Endodermal cell (in vitro differentiated cells): ENCODE measurements around the gene COL5A1. TPM values are rescaled to one million over a fixed set of nuclear protein-coding genes. Genes with fewer than 3 reads are reported as not detected.

Experiments used
- DNase-seq: peaks from one replicate; pipeline ENCODE4 v3.0.0-alpha.2; 2017
- H3K27ac ChIP-seq: 2 replicates; pipeline ENCODE4 v1.5.1; 2013; ENCODE audit warnings: mild to moderate bottlenecking, low read depth, low read length, moderate library complexity
- H3K27me3 ChIP-seq: 2 replicates; pipeline ENCODE4 v1.6.1; 2013; ENCODE audit warnings: mild to moderate bottlenecking, low read length, moderate library complexity; ENCODE audit not compliant: insufficient read depth, control insufficient read depth, poor library complexity, severe bottlenecking
- H3K36me3 ChIP-seq: 2 replicates; pipeline ENCODE4 v1.7.0; 2013; ENCODE audit warnings: mild to moderate bottlenecking, low read length, moderate library complexity; ENCODE audit not compliant: control insufficient read depth, insufficient read depth
- H3K4me1 ChIP-seq: one replicate; pipeline ENCODE4 v1.7.0; 2013; ENCODE audit warnings: low read length; ENCODE audit not compliant: control insufficient read depth, insufficient read depth
- H3K4me3 ChIP-seq: 2 replicates; pipeline ENCODE4 v1.5.1; 2013; ENCODE audit warnings: mild to moderate bottlenecking, low read length, moderate library complexity
- H3K9ac ChIP-seq: 2 replicates; pipeline ENCODE4 v1.6.1; 2013; ENCODE audit warnings: mild to moderate bottlenecking, low read length, moderate library complexity; ENCODE audit not compliant: poor library complexity, severe bottlenecking; ENCODE audit errors: extremely low read depth
- H3K9me3 ChIP-seq: 2 replicates; pipeline ENCODE4 v1.6.1; 2013; ENCODE audit warnings: mild to moderate bottlenecking, low read length, moderate library complexity; ENCODE audit not compliant: control insufficient read depth
- H3K27ac Mint-ChIP-seq: 2 replicates; pipeline ENCODE4 v1.8.0; 2020; ENCODE audit warnings: mixed read lengths
- H3K27me3 Mint-ChIP-seq: 2 replicates; pipeline ENCODE4 v1.8.0; 2021; ENCODE audit warnings: mild to moderate bottlenecking, mixed read lengths; ENCODE audit not compliant: insufficient read depth
- H3K36me3 Mint-ChIP-seq: 2 replicates; pipeline ENCODE4 v1.8.0; 2020; ENCODE audit warnings: low read depth, mixed read lengths
- H3K4me1 Mint-ChIP-seq: 2 replicates; pipeline ENCODE4 v1.8.0; 2020; ENCODE audit warnings: mixed read lengths
- H3K4me3 Mint-ChIP-seq: 2 replicates; pipeline ENCODE4 v1.8.0; 2020; ENCODE audit warnings: mild to moderate bottlenecking, moderate library complexity, mixed read lengths
- H3K9me3 Mint-ChIP-seq: 2 replicates; pipeline ENCODE4 v1.8.0; 2020; ENCODE audit warnings: mild to moderate bottlenecking, mixed read lengths
- CTCF ChIP-seq: fragments of 200-600 bp; sonication (generic); conservative IDR thresholded peaks from 2 replicates; pipeline ENCODE4 v1.5.0; 2021; ENCODE audit warnings: antibody characterized with exemption, mild to moderate bottlenecking
- WGBS, 2 experiments: methylation state at CpG; one replicate each; pipeline versions ENCODE4 v1.1.5 to v1.1.7; 2013; ENCODE audit warnings: missing lambda C conversion rate in 2 of 2, mixed read lengths in 1 of 2; ENCODE audit not compliant: insufficient coverage in 1 of 2, insufficient read length in 1 of 2; 5-methylcytosine and 5-hydroxymethylcytosine counted together
- total RNA-seq, 2 donors: library from RNA; stranded (reverse); fragmentation: NEBNext Ultra II Directional in 1 of 2; extraction: Animal tissue kit (Norgen Biotek cat#: 25700) in 1 of 2; gene quantifications; 2 replicates in 1 of 2; 3 replicates in 1 of 2; pipeline ENCODE4 v1.2.1, GENCODE V29; 2021

The COL5A1 gene
- total RNA-seq, 2 donors from 2014 or later, result 65.3 to 76.6 TPM

- Histone ChIP-seq H3K9me3 (no peaks in the 10 kb centered on the region), H3K4me1 (no peaks in the 10 kb centered on the region), H3K36me3 (no peaks in the 10 kb centered on the region), H3K27ac (no peak overlapping the region), H3K4me3 (no peak overlapping the region), H3K27me3 (no peaks in the 10 kb centered on the region), H3K9ac (no peak overlapping the region)
- TF ChIP-seq CTCF, result no peak
- WGBS, 2 experiments, result 92 to 97% methylated on average over 5 to 8 of the region's 8 CpGs
- H3K27me3 Mint-ChIP-seq, result no peaks in the 10 kb centered on the region
- H3K36me3 Mint-ChIP-seq, result peaks cover 33% of the 10 kb centered on the region
- no peaks in the 10 kb centered on the region for H3K4me1 Mint-ChIP-seq
- no peak for DNase-seq
- no peak overlapping the region for H3K27ac Mint-ChIP-seq
- H3K4me3 Mint-ChIP-seq, result no peak overlapping the region
- no peaks in the 10 kb centered on the region for H3K9me3 Mint-ChIP-seq
Measured at GRCh38 chr9:134696433-134696832, 54.8 kb downstream of the COL5A1 start.

GRCh38 chr9:134698111-134698510, 56.5 kb downstream of the COL5A1 start:
- H3K36me3 ChIP-seq, result no peaks in the 10 kb centered on the region
- WGBS, 2 experiments, result 87 to 91% methylated on average over 4 to 5 of the region's 5 CpGs
- no peak overlapping the region for H3K9ac ChIP-seq
- no peak overlapping the region for H3K27ac Mint-ChIP-seq
- H3K36me3 Mint-ChIP-seq, result peaks cover 24% of the 10 kb centered on the region
- H3K4me3 Mint-ChIP-seq, result no peak overlapping the region
- H3K9me3 Mint-ChIP-seq, result no peaks in the 10 kb centered on the region
- no peaks in the 10 kb centered on the region for H3K27me3 Mint-ChIP-seq
- H3K27ac ChIP-seq, result no peak overlapping the region
- no peak for TF ChIP-seq CTCF
- no peak for DNase-seq
- H3K27me3 ChIP-seq, result no peaks in the 10 kb centered on the region
- H3K4me1 Mint-ChIP-seq, result no peaks in the 10 kb centered on the region
- no peaks in the 10 kb centered on the region for H3K4me1 ChIP-seq
- no peak overlapping the region for H3K4me3 ChIP-seq
- H3K9me3 ChIP-seq, result no peaks in the 10 kb centered on the region

GRCh38 chr9:134698587-134699342, 57.2 kb downstream of the COL5A1 start:
- H3K36me3 Mint-ChIP-seq, result peaks cover 23% of the 10 kb centered on the region
- H3K4me1 ChIP-seq, result no peaks in the 10 kb centered on the region
- no peaks in the 10 kb centered on the region for H3K9me3 Mint-ChIP-seq
- H3K27ac Mint-ChIP-seq, result peak overlapping the region; percentile 79
- H3K36me3 ChIP-seq, result no peaks in the 10 kb centered on the region
- no peak overlapping the region for H3K4me3 Mint-ChIP-seq
- no peaks in the 10 kb centered on the region for H3K27me3 Mint-ChIP-seq
- no peaks in the 10 kb centered on the region for H3K27me3 ChIP-seq
- peak; percentile 99 for TF ChIP-seq CTCF
- H3K4me3 ChIP-seq, result no peak overlapping the region
- no peaks in the 10 kb centered on the region for H3K4me1 Mint-ChIP-seq
- 49 to 53% methylated on average over 6 to 19 of the region's 19 CpGs for WGBS, 2 experiments
- no peak overlapping the region for H3K27ac ChIP-seq
- no peaks in the 10 kb centered on the region for H3K9me3 ChIP-seq
- DNase-seq, result peak; percentile 97
- no peak overlapping the region for H3K9ac ChIP-seq
